ENCODE measurements around the gene PRIM2.
"Not testable (repeated sequence)": the region's sequence is repeated elsewhere in the genome, so short reads cannot be mapped to it uniquely, and the experiment has no call there.

Gene PRIM2

DNA sequence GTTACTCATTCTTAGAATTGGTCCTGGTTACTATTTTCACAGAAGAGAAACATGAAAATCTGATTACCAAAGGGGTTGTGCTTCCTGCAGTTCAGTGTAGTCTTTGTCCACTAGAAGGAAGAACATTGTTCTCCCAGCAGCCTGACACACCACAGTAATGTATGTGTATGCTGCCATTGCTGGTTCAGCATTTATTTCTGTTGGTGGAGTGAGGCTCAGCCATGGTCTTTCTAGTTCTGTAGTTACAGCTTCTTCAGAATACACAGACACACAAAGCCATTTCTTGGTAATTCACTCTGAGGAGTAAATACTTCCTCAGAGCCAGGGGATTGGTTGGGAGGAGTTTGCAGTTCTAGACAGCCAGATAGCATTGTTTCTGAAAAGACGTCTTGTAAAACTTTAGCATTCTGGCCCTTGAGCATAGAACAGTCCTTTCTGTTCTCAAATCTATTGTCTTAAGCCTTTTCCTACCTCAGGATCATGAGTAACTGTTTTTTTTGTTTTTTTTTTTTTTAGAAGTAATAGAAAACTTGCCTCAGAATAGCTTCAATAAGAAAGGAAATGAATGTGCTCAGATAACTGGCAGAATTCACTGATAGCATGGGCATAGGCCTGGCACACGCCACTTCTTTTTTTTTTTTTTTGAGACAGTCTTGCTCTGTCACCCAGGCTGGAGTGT, 128.5 kb downstream of the PRIM2 start:
- DNase-seq (ENCODE audit: low read depth in 2 of 2), result not testable (repeated sequence)

DNA sequence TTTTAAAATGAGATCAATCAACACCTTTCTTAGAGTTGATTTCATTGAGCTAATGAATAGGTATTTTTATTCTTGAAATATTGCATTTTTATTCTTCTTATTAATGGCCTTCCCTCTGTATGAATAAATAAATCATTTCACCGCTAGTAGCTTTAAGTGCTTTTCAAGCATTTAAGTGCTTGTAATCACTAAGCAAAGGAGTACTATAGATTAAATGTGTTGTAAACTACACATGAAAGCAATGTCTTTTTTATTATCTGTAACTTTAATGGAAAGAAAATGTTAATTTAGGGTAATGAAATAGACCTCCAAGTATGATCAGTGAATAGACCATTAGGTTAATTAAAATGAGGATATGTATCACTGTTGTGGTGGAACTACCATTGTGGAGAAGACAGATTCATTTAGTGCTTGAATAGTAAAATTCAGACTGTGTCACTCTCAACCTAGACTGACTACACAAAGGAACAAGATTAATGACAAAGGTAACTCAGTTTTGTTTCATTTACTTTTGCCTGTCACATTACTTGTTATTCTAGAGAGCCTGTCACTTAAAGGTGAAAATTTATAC, 132.2 kb downstream of the PRIM2 start:
- DNase-seq (ENCODE audit: low read depth in 2 of 2), result not testable (repeated sequence)

GRCh38 chr6:57459781-57460180, 142.4 kb downstream of the PRIM2 start:
- DNase-seq (ENCODE audit: low read depth in 2 of 2), result not testable (repeated sequence)

DNA sequence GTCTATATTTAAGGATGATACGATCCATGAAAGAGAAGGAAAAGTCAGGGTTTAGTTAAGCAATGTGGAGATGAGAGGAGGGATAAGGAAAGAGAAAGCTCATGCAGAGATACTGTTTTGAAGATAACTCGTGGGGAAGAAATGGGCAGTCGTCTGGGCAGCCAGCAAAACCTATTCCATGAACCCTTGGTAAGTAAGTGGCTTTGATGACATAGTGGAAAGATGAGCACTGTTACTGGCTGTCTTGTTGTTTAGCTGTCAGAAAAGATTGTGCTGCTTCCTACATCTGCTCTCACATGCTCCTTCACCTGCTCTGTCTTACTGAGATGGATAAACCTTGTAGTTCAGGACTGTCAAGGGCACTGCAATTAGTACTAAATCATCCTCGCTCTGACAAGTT, 143.6 kb downstream of the PRIM2 start:
- DNase-seq (ENCODE audit: low read depth in 2 of 2), result not testable (repeated sequence)

- DNase-seq (ENCODE audit: low read depth in 2 of 2), result not testable (repeated sequence)
Observed at GRCh38 chr6:57463809-57464208, 146.4 kb downstream of the PRIM2 start.

GRCh38 chr6:57465968-57466367, 148.5 kb downstream of the PRIM2 start:
- not testable (repeated sequence) for DNase-seq (ENCODE audit: low read depth in 2 of 2)

DNA sequence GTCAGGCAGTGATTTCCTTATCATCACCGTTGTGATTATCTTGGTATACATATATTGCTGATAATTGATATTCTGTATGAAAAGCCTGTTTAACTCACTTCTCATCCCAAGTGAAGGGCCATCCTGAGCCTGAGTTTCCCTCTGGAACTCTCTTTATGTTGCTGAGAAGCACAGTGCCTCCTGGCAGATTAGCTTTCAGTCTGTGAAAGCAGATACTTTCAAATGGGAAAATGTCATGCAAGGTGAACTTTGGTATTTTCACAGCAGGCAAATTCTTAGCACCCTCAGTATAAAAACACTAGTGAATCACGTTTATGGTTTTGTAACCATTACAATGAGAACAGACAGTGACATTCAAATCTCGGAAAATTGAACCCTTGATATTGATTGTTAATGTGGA, 151.6 kb downstream of the PRIM2 start:
- DNase-seq (ENCODE audit: low read depth in 2 of 2), result no peak

DNA sequence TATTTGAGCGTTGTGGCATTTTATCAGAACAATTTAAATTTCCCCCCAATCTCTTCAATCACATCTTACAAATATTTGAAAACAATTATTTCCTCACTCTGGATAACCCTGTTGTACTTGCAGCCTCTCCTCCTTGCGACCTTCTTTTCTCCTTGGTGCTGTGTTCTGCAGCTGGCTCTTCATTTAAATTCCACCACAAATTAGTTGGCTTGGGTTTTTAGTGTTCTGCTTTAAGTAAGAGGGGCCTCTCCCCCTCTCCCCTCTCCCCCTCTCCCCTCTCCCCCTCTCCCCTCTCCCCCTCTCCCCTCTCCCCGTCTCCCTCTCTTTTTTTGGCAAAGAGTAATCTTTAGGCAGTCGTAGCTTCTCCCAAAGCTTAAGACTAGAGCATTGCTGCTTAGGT, 152.7 kb downstream of the PRIM2 start:
- not testable (repeated sequence) for DNase-seq (ENCODE audit: low read depth in 2 of 2)

DNA sequence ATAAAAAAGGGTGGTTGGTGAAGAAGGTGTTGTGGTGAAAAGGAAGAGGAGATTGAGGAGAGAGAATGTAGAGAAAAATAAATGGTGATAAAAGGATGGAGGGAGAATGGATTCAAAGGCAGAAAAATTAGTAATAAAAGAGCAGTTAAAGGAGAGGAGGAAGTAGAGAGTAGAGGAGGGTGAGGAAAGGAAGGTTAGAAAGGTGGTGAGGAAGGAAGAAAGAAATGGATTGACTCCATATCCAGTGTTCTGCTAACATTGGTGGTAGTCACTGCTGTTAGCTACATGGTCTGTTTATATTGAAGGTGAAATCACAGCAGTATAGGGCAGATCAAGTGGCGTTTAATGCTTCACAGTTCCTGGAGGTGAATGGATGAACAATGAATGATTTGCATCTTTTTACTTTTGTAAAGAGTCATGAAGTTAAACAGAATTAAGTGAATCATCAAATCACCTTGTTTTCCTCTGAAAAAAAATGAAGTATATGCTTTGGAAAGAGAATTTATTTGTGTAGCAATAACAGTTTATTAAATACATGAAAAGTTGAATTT, 154.0 kb downstream of the PRIM2 start:
- DNase-seq (ENCODE audit: low read depth in 2 of 2), result not testable (repeated sequence)

GRCh38 chr6:57472861-57473362, 155.5 kb downstream of the PRIM2 start:
- DNase-seq (ENCODE audit: low read depth in 2 of 2), result not testable (repeated sequence)

DNA sequence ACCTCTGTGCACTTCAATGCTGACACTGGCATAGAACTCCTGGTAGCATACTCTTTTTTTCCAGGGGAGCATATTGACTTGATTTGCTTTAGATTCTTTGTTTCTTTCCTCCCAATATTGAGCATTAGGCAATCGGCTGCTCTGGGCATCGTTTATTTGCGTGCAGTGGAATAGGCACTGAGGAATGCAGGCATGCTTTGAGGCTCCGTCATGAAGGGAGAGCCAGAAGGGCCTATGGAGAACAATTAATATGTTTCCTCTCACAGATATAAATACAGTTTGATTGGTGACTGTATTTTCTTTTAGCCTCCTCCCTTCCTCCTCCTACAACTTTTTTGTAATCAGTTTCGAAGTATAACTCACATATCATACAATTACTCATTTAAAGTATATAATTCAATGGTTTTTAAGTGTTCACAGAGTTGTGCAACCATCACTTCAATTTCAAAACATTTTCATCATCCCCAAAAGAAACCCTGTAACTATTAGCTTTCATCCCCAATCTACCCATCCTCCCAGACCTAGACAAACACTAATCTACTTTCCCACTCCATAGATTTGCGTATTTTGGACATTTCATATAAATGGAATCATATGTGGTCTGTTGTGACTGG, 157.5 kb downstream of the PRIM2 start:
- DNase-seq (ENCODE audit: low read depth in 2 of 2), result not testable (repeated sequence)

- DNase-seq (ENCODE audit: low read depth in 2 of 2), result not testable (repeated sequence)
Observed at GRCh38 chr6:57475656-57476055, 158.2 kb downstream of the PRIM2 start.

- DNase-seq (ENCODE audit: low read depth in 2 of 2), result not testable (repeated sequence)
Observed at GRCh38 chr6:57480194-57480593, 162.8 kb downstream of the PRIM2 start.

DNA sequence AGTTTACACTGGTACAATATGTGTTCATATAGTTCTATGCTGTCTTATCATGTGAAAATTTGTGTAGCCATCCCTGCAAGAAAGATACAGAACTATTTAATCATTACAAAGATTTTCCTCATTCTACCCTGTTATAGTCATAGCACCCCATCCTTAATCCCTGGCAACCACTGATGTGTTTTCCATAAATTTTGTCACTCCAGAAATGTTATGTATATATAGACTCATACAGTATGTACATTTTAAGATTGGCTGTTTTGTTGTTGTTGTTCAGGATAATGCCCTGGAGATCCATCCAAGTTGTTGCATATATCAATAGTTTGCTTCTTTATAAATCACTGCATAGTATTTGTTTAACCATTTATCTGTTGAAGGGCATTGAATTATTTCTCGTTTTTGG, 163.7 kb downstream of the PRIM2 start:
- not testable (repeated sequence) for DNase-seq (ENCODE audit: low read depth in 2 of 2)

GRCh38 chr6:57482471-57482870, 165.0 kb downstream of the PRIM2 start:
- DNase-seq (ENCODE audit: low read depth in 2 of 2), result not testable (repeated sequence)

DNA sequence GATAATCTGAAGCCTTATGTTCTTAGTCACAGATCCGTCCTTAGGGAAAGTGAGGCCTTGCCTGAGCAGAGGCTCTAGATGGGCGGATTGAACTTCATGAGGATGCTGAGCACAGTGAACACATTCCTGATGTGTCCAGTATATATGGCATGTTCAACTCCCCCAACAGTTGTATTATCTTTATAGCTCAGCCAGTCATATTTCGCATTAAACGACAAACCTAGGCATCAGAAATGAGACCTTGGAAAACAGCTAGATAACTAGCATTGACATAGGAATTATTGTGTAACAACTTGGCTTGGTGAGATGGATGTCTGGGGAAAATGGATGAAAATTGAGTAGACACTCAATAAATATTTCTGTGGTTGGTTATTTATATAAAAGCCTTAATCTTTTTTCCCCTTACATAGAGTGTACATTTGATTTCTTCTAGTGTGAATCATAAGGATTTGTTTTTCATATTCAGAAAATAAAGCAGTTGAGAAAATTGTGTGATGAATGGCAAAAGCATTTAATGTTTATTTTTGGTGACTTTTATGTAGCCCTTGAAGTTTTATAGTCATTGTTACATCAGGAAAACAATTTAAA, 169.2 kb downstream of the PRIM2 start:
- not testable (repeated sequence) for DNase-seq (ENCODE audit: low read depth in 2 of 2)

DNA sequence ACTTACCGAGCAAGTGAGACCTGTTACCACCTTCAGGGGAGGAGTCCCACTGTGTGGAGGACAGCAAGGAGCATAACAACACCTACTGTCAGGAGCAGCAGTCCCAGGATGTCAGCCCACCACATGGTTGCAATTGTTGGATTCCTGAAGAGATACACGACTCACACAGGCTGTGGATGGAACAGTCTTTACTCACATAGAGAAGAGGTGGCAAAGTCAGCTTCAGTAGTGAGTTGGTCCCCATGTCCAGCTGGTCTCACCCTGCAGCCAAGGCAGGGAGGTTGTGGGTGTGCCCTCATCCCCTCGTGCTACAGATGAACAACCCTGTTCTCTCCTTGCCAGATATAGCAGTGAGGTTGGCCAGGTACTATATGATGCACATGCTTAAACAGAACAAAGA, 171.1 kb downstream of the PRIM2 start:
- DNase-seq (ENCODE audit: low read depth in 2 of 2), result not testable (repeated sequence)

GRCh38 chr6:57489887-57490286, 172.5 kb downstream of the PRIM2 start:
- not testable (repeated sequence) for DNase-seq (ENCODE audit: low read depth in 2 of 2)

GRCh38 chr6:57491795-57492194, 174.4 kb downstream of the PRIM2 start:
- not testable (repeated sequence) for DNase-seq (ENCODE audit: low read depth in 2 of 2)

- not testable (repeated sequence) for DNase-seq (ENCODE audit: low read depth in 2 of 2)
Observed at GRCh38 chr6:57496251-57496650, 178.8 kb downstream of the PRIM2 start.

- not testable (repeated sequence) for DNase-seq (ENCODE audit: low read depth in 2 of 2)
Observed at GRCh38 chr6:57500368-57501021, 183.1 kb downstream of the PRIM2 start.

DNA sequence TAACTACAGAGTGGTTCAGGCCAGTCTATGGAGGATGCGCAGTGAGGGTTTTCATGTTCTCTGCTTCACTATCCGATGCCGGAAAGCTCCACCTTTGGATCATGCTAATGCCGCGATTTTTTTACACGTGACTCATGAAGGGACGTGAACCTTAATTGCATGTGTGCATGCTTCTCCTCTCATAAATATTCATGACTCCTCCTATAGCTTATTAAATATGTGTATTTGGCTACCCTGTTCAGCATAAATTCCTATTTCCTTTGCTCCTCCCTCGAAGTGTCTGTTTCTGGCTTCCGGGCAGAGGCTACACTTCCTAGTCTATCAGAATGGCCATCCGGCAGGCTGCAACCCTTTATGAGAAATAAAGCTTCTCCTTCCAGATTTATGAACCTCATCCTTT, 185.0 kb downstream of the PRIM2 start:
- not testable (repeated sequence) for DNase-seq (ENCODE audit: low read depth in 2 of 2)
